Head of caudate nucleus (tissue), 42 donors: ENCODE measurements around the gene NFAT5.
"Not testable (repeated sequence)": the region's sequence is repeated elsewhere in the genome, so short reads cannot be mapped to it uniquely, and the experiment has no call there.

Experiments
- DNase-seq, 42 donors: peaks; one replicate each; pipeline versions ENCODE4 v3.0.0 to v3.0.0-alpha.2; 2020 to 2021; ENCODE audit warnings: mixed read lengths in 7 of 42
- intact Hi-C: fragments of 100-400 bp; cut with DNase I; formaldehyde crosslinking; loops from one replicate; pipeline ENCODE4 v1.15.0; 2022

Gene NFAT5

GRCh38 chr16:69618307-69618706, 52.5 kb downstream of the NFAT5 start:
- no peak for DNase-seq
- intact Hi-C loops: no loop called here

DNA sequence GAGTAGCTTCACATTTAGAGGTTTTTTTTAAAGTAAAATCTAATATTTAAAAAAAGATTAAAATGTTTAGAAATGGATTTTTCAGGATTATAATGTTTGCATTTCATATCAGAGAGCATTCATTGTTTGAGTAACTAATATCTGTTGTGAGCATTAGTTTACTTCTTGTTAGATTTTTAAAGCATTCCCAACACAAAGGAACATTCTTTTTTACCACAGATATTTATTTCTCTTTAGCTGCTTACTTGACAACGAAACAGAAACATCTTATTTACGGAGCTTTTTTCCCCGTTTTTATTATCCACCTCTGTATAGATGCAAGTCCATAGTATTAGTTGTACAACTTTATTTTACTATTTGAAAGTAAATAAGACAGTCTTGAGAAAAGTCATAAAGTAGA, 53.0 kb downstream of the NFAT5 start:
- intact Hi-C loops: no loop called here
- DNase-seq: no peak

- DNase-seq: no peak
- intact Hi-C loops: no loop called here
Observed at GRCh38 chr16:69619514-69619913, 53.7 kb downstream of the NFAT5 start.

- DNase-seq: no peak
- intact Hi-C loops: no loop called here
Observed at GRCh38 chr16:69620573-69620972, 54.8 kb downstream of the NFAT5 start.

- intact Hi-C loops: no loop called here
- no peak for DNase-seq
Observed at GRCh38 chr16:69621225-69621624, 55.5 kb downstream of the NFAT5 start.

GRCh38 chr16:69626256-69626655, 60.5 kb downstream of the NFAT5 start:
- intact Hi-C loops: no loop called here
- no peak for DNase-seq

DNA sequence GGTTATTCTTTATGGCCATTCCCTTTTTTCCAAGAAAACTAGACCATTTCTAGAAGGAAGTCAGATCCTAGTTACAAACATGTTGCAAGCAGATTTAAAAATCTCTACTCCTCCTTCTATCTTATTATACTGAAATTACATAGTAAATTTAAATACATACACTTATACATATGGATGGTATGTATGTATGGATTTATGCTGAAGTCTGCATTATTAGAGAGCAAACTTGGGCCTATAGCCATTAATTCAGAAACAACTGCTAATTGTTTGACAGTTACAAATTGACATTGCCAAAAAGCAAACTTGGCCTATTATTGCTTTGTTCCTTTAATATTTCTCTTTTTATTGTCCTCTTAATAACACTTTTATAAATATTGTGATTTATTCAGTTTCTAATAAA, 67.1 kb downstream of the NFAT5 start:
- no peak for DNase-seq
- intact Hi-C loops: no loop called here

- intact Hi-C loops: no loop called here
- DNase-seq: no peak
Observed at GRCh38 chr16:69633375-69633774, 67.6 kb downstream of the NFAT5 start.

DNA sequence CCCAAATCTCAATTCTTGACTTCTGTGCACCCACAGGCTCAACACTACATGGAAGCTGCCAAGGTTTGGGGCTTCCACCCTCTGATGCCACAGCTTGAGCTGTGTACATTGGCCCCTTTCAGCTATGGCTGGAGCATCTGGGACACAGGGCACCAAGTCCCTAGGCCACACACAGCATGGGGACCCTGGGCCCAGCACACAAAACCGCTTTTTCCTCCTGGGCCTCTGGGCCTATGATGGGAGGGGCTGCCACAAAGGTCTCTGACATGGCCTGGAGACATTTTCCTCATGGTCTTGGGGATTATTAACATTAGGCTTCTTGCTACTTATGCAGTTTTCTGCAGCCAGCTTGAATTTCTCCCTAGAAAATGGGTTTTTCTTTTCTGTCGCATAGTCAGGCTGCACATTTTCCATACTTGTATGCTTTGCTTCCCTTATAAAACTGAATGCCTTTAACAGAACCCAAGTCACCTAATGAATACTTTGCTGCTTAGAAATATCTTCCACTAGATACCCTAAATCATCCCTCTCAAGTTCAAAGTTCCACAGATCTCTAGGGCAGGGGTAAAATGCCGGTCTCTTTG, 70.9 kb downstream of the NFAT5 start:
- intact Hi-C loops, DNase-seq: not testable (repeated sequence)

DNA sequence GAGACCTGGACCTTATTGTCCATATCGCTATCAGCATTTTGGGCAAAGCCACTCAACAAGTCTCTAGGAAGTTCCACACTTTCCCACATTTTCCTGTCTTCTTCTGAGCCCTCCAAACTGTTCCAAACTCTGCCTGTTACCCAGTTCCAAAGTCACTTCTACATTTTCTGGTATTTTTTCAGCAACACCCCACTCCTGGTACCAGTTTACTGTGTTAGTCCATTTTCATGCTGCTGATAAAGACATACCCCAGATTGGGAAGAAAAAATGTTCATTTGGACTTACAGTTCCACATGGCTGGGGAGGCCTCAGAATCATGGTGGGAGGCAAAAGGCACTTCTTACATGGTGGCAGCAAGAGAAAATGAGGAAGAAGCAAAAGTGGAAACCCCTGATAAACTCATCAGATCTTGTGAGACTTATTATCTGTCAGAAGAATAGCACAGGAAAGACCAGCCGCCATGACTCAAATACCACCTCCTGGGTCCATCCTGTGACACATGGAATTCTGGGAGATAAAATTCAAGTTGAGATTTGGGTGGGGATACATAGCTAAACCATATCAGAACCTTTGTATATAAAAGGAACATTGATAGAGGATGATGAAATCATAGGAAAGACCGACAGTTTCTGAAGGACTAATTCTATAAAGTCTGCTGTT, 71.6 kb downstream of the NFAT5 start:
- DNase-seq, intact Hi-C loops: not testable (repeated sequence)

GRCh38 chr16:69643997-69644396, 78.2 kb downstream of the NFAT5 start:
- intact Hi-C loops: not testable (repeated sequence)

DNA sequence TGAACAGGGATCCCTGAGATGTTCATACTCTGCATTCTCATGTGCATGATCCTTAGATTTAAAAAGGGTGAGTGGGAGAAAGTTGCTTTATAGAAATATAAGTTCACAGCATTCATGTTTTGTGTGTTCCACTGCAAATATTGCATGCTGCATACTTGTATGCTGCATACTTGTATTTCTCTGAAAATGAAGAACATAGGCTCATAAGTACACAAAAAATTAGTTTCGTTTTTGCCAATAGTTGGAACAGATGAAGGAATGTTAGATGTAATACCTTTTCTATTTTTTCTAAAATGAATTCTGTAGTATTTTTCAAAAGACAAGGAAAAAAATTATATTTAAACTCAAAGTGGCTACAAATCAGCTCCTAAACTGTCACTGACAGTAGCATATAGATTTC, 79.0 kb downstream of the NFAT5 start:
- intact Hi-C loops: no loop called here

More at GRCh38 chr16:69643997-69644396, 78.2 kb downstream of the NFAT5 start:
- DNase-seq: not testable (repeated sequence)

DNA sequence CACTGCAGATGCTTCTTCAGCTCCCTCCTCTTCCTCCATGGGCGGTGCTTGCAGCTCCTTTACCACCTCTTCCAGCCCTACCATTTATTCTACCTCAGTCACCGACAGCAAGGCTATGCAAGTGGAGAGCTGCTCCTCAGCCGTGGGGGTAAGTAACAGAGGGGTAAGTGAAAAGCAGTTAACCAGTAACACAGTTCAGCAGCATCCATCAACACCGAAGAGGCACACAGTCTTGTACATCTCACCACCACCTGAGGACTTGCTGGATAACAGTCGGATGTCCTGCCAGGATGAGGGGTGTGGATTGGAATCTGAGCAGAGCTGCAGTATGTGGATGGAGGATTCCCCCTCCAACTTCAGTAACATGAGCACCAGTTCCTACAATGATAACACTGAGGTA, 81.3 kb downstream of the NFAT5 start:
- DNase-seq: no peak
- intact Hi-C loops: no loop called here

More for the DNA sequence above, 79.0 kb downstream of the NFAT5 start:
- DNase-seq: no peak

- DNase-seq: no peak
- intact Hi-C loops: no loop called here
Observed at GRCh38 chr16:69651217-69651616, 85.5 kb downstream of the NFAT5 start.

DNA sequence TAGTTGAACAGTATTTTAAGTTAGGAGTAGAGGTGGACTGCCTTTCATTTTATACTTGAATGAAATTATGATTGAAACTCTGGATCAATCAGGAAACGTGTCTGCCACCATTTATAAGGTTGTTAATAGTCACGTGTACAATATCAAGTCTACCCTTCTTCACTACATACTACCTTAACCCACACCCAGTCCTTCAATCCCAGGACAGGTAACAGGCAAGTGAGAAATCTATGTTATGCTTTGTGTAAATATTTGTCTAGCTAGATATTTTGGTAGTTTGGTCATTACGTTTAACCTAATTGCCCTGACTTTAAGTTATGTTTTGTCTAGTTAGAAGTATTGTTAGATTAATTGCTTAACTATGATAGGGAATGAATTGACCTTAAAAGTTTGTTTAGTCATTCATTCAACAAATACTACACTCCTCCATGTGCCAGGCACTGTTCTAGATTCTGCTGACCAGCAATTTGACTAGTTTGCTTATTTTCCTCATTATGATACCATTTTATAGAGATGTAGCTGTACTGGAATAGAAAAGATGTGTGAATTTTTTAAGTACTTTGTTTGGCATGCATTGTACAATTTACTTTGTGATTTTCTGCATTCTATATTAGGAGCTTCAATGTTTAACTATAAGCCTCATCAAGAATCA, 88.6 kb downstream of the NFAT5 start:
- intact Hi-C loops: no loop called here
- no peak for DNase-seq

GRCh38 chr16:69660166-69660565, 94.4 kb downstream of the NFAT5 start:
- intact Hi-C loops: no loop called here
- no peak for DNase-seq

GRCh38 chr16:69662901-69663300, 97.1 kb downstream of the NFAT5 start:
- DNase-seq: no peak
- intact Hi-C loops: no loop called here

DNA sequence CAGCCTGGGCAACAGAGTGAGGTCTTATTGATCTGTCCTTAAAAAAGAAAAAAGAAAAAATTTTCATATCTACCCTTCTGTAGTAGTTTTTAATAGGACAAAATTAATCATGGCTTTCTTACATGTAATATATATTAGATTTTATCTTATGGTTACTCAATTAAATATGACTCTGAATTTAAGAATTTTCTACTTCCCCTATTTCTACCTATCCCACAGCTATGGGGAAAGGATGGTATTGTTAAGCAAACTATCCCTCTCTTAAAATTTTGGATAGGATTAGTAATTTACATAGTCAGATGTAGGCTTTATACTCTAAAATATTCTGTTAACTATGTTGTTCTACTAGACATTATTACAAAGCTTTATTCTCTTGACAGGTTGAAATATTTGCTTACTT, 98.1 kb downstream of the NFAT5 start:
- no peak for DNase-seq
- intact Hi-C loops: no loop called here

DNA sequence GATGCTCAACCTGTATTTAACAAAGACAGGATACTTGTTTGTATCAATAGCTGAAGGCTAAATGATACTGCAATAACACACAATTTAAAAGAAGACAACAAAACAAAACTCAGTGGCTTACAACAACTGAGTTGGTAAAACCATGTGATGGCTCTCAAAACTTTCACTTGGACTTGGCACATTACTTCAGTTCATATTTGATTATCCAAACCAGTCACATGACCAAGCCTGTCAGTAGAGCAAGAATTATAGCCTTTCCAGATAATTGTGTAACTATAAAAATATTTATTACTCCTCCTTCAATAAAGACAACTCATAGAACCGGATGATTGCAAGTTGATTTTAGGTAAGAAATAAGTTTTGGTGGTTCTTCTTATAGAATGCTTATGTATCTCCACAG, 103.8 kb downstream of the NFAT5 start:
- intact Hi-C loops: no loop called here
- no peak for DNase-seq

GRCh38 chr16:69672315-69672997, 106.7 kb downstream of the NFAT5 start:
- intact Hi-C loops: no loop called here
- DNase-seq: no peak
